GM19452 (cell line): ENCODE results near the gene PLA2G4C.
"Not testable (repeated sequence)": the region's sequence is repeated elsewhere in the genome, so short reads cannot be mapped to it uniquely, and the experiment has no call there.

Source experiments
- ATAC-seq: cut with Tn5 transposase; IDR thresholded peaks from one replicate; pipeline ENCODE4 v1.9.1; 2021; ENCODE audit not compliant: unreplicated experiment

The PLA2G4C gene

DNA sequence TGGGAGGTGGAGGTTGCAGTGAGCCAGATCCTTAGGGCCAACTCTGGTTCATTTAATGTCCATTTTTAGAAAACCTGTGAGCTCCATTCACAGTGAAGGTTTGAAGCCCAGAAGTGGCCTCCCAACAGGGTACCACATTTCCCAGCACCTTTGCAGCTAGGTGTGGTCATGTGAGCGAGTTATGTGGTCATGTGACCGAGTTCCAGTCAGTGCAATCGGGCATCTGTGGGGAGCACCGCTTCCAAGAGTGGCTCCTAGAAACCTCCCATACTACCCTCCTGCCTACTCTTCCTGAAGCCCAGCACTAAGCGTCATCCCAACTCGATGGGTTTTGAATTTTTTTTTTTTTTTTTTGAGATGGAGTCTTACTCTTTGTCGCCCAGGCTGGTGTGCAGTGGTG lies 663 bp upstream of the PLA2G4C start:
- ATAC-seq, result no peak

DNA sequence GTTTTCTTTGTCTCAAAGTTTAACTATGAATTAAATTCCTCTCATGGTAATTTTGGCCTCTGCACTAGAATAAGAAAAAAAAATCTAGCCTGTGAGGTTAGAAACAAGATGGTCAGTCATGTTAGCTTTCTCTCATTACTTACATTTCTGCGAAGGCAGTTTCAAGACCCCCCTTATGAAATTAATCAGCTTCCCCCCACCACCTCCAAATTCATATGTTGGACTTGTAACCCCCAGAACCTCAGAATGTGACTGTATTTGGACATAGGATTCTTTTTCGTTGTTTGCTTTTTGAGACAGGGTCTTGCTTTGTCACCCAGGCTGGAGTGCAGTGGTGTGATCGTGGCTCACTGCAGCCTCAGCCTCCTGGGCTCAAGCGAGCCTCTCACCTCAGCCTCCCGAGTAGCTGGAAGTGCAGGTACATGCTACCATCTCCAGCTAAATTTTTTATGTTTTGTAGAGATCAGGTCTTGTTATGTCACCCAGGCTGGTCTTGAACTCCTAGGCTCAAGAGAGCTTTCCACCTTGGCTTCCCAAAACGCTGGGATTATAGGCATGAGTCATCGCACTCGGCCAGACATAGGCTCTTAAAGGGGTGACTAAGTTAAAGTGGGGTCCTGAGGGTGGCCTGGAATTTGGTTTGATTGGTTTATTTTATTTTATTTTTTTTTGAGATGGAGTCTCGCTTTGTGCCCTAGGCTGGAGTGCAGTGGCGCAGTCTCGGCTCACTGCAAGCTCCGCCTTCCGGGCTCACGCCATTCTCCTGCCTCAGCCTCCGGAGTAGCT lies 1.4 kb downstream of the PLA2G4C start:
- ATAC-seq, result no peak

DNA sequence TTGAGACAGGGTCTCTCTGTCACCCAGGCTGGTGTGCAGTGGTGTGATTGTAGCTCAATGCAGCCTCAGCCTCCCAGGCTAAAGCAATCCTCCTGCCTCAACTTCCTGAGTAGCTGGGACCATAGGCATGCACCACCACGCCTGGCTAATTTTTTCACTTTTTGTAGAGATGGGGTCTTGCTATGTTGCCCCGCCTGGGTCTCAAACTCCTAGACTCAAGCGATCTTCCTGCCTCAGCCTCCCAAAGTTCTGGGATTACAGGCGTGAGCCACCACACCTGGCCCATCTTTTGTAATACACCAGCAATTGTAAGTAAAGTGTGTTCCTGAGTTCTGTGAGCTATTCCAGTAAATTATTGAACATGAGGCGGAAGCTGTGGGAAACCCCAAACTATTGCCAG lies 6.7 kb downstream of the PLA2G4C start:
- ATAC-seq, result no peak

DNA sequence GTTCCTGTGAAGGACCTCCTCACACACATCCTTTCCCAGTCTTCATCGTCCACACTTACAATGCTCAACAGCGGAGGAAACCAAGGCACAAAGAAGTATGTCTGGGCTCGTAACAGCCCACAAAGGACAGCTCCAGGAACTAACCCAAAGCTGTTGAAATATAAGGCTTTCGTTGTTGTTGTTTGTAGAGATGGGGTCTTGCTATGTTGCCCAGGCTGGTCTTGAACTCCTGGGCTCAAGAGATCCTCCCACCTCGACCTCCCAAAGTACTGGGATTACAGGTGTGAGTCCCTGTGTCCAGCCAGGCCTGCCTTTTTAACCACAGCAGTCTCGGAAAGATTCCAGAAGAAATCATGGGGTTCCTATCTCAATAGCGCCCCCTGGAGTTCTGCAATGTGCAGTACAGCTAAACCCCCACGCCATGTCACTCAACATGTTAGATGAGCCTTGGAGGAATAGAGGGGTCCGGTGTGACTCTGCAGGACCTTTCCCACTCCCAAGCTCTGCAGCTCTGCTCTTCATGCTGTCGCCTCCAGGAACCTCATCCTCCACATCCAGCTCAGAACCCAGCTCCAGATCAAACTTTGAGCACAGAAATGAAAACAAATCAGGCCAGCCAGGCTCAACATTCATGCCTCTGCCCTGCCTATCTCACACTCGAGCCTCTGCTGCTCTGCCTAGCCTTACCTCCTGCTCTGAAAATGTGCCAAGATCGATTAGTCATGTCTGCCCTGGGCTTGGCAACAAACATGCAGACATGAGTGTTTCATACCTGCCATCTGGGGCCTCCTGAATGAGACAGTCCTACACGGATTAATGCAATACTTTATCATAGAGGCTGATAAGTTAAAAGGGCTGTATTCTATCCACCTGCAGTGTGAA lies 7.5 kb downstream of the PLA2G4C start:
- no peak for ATAC-seq

DNA sequence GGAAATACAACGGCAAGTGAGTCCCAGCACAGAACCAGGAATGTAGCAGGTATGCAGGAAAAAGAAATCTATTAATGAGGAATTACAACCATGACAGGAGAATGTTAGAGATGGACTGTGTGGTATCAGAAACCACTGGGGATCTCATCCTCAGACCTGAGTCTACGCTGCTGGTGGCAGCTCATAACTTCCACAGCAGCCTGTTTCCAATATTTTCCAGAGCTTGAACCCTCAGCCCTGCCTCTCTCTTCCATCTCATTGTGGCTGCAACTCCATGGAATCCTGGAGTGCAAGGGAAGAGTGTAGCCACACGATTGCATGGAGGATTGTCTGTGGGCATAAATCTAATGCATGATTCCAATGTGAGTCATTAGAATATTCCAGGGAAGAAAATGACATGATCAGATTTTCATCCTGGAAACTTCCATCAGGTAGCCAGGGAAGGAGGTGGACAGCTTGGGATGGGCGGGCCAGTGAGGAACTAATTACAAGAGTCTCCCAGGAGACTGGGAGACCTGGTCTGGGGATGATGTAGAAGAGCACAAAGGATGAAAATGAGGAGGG lies 14.9 kb downstream of the PLA2G4C start:
- no peak for ATAC-seq

DNA sequence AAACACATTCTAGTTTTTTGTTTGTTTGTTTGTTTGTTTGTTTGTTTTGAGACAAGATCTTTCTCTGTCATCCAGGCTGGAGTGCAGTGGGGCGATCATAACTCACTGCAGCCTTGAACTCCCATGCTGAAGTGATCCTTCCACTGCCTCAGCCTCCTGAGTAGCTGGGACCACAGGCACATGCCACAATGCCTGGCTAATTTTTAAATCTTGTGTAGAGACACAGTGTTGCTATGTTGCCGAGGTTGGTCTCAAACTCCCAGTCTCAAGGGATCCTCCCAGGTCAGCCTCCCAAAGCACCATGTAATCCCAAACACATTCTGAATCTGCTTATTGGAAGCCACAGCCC lies 15.8 kb downstream of the PLA2G4C start:
- ATAC-seq, result no peak

DNA sequence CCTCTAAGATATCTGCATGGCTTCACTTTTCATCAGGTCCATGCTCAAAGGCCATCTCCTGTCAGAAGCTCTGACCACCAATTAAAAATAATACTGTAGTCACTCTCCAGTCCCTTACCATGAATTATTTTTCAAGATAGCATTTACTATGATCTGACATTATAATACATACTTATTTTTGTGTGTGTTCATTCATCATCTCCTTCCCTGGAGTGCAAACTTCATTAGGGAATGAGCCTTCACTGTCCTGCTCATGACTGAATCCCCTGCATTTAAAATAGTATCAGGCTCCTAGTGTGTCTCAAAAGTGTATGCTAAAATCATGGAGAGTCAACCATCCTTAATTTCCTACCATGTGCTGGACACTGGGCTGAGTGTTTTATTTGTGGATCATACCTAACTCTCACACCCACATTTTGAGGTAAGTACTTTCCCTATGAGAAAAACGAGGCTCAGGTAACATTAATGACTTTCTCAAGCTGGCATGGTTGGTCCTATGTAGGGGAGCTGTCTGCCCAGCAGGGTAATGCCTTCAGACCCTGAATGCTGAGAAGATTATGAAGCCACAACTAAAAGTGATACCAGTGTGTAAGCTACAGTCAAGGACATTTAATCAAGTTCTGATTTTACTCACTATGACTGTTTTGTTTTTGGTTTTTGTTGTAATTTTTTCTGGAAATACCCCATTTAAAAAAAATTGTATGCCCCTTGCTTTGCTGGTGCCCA lies 16.3 kb downstream of the PLA2G4C start:
- no peak for ATAC-seq

DNA sequence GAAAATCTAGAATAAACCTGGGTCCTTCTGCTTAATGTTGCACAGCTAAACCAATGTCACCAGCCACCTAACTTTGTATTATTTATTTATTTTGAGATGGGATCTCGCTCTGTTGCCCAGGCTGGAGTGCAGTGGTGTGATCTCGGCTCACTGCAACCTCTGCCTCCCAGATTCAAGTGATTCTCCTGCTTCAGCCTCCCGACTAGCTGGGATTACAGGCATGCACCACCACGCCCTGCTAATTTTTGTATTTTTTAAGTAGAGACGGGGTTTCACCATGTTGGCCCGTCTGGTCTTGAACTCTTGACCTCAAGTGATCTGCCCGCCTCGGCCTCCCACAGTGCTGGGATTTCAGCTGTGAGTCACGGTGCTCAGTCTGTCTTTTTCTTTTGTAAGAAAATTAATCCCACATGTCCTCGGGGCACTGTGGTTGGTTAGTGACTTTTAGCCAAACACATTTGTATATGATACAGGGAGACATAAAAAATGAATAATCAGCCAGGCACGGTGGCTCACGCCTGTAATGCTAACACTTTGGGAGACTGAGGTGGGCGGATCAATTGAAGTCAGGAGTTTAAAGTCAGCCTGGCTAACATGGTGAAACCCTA lies 19.4 kb downstream of the PLA2G4C start:
- ATAC-seq, result not testable (repeated sequence)

DNA sequence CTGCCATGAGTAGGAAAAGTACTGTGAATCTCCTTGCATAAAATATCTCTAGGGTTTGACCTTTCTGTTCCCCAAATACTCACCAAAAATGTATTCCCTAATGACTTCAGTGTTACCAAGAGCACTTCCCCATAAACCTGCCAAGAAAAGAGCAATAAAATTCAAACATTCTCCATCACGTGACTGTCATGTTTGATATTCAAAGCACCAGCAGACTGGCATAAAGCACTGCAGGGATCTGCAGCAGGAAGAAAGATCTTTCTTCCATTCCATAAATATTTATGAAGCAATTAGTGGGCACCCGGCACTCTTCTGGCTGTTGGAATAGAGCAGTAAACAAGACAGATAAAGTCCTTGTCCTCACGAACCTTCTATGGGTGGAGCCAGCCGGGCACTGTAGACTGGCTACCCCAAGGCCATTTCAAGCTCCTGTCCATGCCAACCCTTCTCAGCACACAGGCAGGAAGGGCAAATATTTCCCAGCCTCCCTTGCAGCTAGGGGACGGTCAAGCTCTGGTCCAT lies 20.3 kb downstream of the PLA2G4C start:
- ATAC-seq, result no peak

DNA sequence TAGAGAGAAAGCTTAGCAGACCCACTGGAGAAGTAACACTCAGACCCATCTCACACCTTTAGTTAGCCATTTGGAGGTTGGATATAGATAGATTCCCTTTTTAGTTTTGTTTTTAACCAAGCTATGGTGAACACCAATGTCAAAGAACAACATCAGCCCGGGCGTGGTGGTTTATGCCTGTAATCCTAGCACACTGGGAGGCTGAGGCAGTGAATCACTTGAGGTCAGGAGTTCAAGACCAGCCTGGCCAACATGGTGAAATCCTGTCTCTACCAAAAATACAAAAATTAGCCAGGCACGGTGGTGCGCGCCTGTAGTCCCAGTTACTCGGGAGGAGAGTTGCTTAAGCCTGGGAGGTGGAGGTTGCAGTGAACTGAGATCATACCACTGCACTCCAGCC lies 21.6 kb downstream of the PLA2G4C start:
- not testable (repeated sequence) for ATAC-seq

DNA sequence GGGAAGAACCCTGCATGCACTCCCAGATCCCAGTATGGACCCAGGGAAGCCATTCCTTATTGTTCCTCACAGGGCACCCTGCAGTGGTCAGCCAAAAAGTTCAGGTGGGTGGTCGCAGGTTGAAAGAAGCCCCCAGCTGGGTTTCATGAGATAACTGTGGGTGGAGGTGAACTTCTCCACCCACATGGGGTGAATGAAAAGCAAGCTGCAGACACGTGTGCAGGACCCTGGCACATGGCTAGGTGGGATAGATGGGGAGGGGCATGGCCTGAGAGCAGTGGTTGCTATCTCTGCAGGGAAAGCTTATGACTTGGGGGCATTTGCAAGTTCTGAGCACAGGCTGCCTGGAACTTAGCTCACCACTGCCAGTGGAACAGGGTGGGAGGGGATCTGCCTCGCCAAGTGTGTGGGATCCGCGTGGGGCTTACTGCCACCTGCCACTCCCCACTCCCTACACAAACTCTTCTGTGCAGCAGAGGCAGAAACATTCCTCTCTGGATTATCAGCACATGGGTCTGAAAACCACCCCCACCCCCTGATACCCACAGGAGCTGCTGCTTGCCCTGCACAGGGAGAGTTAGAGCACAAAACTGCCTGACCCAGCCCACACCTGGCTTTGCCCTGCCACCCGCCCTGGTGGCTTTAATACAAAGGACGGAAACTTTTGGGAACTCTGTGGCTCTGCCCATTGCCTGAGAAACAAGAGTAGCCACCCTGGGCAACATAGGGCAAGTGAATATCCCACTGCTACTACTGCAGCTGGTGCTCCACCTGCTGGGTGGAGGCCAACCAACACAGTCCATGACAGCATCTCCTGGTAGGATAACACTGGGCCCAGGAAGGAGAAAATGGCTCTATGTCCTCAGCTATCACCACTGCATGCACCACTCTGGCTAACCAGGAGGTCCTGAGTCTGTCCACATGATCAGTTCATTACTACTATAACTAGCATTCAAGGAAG lies 24.4 kb downstream of the PLA2G4C start:
- ATAC-seq, result no peak

DNA sequence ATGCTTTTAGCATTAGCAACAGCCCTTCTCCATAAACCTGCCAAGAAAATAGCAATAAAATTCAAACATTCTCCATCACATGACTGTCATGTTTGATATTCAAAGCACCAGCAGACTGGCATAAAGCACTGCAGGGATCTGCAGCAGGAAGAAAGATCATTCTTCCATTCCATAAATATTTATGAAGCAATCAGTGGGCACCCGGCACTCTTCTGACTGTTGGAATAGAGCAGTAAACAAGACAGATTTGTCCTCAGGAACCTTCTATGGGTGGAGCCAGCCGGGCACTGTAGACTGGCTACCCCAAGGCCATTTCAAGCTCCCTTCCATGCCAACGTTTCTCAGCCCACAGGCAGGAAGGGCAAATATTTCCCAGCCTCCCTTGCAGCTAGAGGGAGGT lies 25.5 kb downstream of the PLA2G4C start:
- ATAC-seq, result no peak

DNA sequence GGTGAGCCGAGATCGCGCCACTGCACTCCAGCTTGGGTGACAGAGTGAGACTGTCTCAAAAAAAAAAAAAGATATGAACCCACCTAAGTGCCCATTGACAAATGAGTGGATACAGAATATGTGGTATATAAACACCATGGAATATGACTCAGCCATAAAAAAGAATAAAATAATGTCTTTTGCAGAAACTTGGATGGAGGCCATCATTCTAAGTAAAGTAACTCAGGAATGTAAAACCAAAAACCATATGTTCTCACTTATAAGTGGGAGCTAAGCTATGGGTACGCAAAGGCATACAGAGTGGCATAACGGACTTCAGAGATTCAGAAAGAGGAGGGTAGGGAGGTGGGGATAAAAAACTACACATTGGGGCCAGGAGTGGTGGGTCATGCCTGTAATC lies 29.5 kb downstream of the PLA2G4C start:
- ATAC-seq, result no peak

DNA sequence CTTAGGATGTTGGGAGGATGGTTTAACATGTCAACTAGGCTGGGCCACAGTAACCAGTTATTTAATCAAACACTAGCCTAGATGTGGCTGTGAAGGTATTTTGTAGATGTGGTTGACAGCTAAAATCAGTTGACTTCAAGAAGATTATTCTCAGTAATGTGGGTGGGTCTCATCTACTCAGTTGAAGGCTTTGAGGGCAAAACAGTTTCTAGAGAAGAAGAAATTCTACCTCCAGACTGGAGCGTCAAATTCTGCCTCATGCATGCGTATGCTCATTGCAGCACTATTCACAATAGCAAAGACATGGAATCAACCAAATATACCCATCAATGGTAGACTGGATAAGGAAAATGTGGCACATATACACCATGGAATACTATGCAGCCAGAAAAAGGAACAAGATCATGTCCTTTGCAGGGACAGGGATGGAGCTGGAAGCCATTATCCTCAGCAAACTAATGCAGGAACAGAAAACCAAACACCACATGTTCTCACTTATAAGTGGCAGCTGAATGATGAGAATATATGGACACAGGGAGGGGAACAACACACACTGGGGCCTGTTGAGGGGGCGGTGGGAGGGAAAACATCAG lies 40.3 kb downstream of the PLA2G4C start:
- not testable (repeated sequence) for ATAC-seq

DNA sequence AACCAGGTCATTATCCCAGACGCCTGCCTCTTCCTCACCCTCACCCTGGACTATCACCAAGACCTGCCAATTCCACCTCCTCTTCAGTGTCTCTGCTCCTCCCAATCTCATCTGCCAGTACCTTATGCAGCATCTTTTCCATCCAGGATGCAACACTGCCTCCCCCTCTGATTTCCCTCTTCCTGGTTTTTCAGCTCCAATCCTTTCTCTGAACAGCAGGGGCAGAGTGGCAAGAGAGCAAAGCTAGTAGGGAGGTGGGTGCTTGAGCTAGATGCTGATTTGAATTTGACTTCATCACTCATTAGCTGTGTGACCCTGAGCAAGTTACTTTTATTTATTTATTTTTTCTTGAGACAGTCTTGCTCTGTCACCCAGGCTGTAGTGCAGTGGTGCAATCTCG lies 41.2 kb downstream of the PLA2G4C start:
- ATAC-seq, result no peak

DNA sequence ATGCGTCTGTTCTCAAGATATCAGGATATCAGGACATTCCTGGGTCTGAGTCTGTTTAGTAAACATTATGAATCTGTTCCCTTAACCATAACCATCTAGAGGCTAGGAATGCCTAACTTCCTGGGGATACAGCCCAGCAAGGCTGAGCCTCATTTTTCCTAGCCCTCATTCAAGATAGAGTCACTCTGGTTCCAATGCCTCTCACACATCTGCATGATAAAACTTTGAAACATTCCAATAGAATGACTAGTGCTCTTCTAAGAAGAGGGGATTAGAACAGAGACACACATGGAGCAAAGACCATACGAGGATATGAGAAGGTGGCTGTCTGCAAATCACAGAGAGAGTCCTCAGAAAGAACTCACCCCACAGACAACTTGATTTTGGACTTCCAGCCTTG lies 46.1 kb downstream of the PLA2G4C start:
- no peak for ATAC-seq

DNA sequence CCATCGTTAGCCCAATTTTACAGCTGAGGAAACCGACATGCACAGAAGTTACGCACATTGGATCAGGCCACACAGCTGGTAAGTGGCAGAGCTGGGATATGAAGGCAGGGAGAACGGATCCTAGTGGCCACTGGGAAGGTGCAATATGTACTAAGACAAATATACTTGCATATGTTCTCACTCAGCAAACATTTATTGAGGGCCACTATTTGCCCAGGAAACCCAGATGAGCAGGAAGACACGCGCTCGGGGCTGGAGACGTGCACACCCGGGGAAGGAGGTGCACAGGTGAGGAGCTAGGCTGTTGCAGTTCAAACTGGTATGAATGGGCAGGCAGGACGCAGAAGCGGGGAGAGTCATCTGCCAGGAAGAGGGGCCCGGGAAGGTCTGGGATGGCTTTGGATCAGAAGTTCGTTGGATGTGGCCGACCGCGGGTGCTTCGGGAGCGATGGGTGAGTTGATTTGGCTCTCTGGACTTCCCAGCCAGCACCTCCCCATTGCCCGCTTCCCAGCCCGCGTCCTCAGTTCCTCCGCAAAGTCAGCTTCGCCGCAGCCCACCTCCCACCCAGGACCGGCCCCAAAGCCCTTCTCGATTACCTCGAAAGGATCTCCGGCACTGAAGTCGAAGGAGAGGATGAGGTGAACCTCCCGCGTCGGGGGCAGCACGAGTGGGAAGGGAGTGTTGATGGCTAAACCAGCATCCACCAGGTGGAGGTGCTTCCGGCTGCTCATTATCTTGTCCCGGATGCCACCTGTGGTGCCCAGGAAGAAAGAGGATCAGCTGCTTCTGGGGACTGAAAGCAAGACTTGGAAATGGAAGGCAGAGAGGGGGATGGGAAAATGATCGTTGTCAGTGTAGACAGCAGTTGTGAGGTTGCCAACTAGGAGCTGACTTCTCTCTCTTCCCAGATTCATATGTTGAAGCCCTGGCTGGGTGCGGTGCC lies 48.9 kb downstream of the PLA2G4C start:
- ATAC-seq, result no peak

DNA sequence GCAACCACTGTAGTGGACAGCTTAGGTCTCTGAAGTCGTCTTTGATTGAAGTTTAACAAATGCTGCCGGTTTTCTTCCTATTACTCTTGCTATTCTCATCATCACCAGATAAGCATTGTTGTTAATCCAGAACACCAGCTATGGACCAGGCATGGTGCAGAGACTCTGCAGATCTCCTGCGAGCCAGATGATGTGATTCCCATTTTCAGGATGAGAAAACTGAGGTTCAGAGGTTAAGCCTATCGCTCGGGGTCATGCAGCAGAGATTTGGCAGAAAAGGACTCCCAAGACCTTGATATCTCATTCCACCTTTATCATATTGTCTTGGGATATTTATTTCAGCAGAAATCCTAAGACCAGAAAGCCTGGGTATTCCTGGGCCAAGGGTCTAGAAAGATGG lies 50.2 kb downstream of the PLA2G4C start:
- no peak for ATAC-seq
